GM21717 (cell line): Measurements from ENCODE around the gene SLC6A18.

Experiments
- ATAC-seq: cut with Tn5 transposase; IDR thresholded peaks from one replicate; pipeline ENCODE4 v1.9.1; 2021; ENCODE audit warnings: mild to moderate bottlenecking, moderate library complexity; ENCODE audit not compliant: unreplicated experiment

Gene SLC6A18, protein sequence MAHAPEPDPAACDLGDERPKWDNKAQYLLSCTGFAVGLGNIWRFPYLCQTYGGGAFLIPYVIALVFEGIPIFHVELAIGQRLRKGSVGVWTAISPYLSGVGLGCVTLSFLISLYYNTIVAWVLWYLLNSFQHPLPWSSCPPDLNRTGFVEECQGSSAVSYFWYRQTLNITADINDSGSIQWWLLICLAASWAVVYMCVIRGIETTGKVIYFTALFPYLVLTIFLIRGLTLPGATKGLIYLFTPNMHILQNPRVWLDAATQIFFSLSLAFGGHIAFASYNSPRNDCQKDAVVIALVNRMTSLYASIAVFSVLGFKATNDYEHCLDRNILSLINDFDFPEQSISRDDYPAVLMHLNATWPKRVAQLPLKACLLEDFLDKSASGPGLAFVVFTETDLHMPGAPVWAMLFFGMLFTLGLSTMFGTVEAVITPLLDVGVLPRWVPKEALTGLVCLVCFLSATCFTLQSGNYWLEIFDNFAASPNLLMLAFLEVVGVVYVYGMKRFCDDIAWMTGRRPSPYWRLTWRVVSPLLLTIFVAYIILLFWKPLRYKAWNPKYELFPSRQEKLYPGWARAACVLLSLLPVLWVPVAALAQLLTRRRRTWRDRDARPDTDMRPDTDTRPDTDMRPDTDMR

DNA sequence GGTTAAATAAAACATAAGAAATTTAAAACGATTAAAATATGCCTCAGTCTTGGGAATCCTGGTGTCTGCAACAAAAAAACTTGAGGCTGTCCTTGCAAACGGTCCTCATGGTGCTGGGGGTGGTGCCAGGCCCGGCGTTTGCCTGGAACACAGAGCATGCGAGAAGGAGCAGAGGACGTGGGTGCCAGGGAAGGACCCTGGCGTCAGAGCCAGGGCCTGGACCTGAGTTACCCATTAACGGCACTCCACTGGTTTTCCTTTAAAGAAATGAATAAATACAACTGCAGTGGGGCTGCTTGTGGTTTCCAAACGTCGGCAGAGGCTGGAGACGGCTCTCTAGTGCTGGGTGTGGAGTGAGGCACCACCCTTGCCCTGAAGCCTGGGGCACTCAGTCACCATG, at the start of gene SLC6A18:
TSS of gene SLC6A18 (plus strand) at position 301 of the 400 bp plus-strand sequence. CDS start at position 398, 97 bp downstream.
- no peak for ATAC-seq

DNA sequence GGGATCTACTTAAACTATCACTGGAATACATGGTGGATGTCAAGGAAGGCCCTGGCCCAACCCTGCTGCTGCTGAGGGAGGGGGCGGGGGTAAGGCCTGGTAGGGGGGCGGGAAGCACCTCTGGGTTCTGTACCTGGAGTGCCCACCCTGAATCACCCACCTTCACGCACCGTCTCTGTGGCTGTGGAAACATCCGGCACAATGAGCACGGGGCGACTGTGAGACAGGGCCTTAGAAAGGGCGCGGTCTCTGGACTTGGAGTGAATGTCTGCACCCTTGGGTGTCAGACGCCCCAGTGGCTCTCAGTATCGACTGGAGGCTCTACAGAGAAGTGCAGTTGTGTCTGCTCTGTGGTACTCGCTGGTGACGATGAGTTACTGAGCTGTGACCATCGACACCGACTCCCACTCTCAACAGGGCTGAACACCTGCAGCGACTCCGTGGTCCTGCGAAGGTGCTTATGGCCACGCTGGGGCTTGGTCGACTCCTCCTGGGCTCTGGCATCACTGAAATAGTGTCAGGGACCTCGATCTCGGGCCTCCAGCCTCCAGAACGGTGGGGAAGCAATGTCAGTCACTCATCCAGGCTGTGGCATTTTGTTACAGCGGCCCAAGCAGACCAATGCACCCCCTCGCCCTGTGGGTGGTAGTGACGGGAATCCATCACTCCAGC, 49.2 kb upstream of the SLC6A18 start:
- ATAC-seq: no peak

DNA sequence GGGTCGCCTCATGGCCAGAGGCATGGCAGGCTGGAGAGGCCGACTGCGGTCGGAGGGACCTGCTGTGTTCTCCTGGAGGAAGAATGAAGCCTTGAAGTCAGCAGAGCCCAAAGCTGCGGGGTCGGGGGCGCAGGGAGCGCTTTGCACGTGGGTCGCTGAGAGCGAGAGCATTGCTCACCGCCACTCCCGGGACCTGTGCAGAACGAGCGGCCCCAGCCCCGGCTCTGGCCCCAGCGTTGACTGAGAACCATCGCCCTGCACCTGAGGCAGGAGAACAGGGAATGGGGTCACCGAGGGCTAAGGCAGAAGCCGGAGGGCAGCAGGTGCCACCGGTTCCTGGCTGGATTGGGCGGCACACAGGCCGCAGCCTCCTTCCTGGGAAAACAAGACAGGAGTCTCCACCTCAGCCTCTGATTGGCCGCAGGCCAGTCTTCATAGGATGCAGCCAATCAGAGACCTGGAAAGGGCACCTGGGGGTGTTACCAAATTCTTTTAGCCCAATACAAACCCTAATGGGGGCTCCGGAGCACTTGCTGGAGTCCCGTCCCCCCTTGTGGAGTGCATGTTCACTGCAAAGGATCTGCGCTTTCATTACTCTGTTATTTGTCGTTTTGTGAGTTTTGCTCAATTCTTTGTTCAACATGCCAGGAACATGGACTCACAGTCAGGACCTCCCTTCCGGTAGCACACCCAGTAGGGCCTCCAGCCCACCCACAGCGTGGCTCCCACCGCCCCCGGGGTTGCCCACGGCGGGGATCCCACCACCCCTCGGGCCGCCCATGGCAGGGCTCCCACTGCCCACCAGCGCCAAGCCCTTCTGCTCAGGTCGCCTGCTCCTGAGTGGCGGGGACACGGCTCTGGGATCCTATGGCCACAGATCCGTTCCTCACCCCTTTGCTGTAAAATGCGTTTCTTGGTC, 48.4 kb upstream of the SLC6A18 start:
- no peak for ATAC-seq

DNA sequence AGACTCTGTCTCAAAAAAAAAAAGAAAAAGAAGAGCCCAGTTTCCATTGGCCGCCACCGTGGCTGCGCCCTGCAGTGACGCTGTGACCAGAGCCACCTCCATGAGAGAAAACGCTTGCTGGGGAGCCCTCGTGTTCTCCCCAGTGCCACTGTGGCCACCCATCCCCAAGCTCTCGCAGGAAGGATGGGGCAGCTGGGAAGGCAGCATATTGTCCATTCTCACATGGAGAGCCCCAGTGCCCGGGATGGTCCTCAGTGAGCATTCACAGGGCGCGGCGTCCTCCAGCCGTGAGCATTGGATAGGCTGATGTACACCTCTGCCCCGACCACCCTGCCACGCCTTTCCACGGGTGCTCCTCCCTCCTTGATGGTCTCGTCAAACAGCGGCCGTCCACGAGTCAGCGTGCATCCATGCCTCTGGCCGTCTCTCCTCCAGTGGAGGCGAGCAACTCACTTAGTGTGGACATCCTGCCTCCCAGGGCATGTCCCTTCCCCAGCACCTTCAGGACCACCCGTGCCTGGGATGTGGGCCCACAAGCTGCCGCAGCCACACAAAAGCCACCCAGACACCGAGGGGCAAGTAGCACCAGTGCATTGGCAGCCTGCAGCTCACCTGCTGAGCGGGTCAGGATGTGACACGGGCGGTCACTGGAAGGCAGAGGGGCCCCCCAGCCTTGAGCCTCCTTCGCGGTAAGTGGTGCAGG, 47.2 kb upstream of the SLC6A18 start:
- ATAC-seq: no peak

DNA sequence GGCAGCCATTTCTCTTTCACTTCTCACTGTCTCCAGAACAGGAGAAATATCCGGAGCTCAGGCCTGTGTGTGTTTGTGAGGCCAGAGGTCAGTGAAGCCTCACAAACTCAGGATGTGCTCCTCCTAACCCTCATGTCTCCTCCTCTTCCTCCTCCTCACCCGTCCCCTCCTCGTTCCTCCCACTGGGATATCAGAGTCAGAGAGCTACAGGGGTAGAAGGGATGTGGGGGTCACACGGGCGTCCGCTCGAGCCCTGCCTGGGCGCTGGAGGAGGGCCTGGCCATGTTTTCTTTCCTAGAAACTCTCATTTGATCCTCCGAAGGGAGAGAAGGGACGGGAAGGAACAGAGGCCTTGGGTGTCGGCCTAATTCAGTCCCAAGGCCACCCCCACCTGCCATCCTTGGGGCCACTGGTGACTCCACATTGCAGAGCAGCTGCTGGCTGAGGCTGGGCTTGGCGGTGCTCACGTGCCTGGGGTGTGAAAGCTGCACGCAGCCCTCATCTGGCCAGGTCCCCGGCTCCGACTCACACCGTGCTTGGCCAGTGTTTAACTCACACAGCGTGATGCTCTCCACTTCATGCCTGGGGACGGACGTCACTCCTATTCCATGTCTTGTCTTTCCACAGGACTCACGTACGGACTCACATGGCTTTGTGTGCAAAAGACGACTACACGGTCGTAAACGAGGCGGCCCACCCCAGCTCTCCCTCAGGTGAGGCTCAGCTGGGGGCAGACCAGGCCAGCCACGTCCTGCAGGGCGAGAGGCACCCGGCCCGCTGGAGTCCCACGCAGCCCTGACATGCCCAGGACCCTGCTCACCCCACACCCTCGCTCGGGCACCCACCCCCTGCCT, 46.4 kb upstream of the SLC6A18 start:
- ATAC-seq: no peak

DNA sequence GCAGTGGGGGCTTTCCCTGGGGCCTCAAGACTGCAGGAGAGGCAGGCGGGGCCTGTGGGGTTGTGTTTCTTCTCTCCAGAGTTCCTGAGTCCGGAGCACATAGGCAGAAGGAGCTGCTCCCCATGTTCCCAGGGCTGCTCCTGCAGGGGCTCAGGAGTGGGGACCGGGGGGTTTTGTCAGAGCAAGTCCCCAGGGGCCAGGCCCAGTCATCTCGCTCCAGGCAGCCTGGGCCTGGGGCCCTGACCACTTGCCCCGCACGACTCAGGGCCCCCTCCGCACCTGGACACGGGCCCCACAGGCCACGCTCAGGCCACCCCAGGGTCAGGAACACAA, 45.8 kb upstream of the SLC6A18 start:
- no peak for ATAC-seq

DNA sequence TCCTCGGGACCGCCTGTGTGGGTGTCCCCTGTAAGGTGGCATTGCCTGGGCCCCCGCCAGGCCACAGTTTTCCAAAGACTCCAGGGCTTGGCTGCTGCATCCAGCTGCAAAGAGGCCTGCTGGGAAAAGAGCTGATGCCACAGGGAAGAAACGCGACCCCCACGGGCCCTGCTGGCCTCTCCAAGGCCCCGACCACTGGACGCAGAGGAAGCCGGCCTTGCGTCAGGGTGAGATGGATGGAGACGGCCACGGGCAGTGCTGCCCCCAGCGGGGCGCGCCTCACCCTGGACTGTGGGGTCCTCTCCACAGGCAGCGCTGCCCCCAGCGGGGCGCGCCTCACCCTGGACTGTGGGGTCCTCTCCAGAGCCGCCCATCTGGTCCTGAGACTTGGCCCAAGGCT, 45.1 kb upstream of the SLC6A18 start:
- no peak for ATAC-seq

DNA sequence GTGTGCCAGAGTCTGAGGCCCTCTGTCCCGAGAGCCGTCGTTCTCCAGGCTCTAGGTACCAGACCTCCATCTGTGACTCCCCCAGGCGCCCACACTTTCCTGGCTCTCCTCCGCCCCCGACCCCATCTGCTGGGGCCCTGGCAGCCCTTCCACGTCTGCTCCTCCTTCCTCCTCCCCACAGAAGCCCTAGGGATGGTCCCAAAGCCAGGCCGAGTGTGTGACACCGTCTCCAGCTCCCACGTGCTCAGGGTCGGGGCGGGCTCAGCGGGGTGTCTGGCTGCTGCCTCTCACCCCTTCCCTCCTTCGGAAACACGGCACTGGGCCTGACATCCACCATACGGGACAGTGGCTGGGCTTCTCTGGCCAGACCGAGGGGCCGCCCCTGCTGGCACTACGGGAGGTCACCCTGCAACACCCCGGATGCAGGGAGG, 44.3 kb upstream of the SLC6A18 start:
- ATAC-seq: no peak

DNA sequence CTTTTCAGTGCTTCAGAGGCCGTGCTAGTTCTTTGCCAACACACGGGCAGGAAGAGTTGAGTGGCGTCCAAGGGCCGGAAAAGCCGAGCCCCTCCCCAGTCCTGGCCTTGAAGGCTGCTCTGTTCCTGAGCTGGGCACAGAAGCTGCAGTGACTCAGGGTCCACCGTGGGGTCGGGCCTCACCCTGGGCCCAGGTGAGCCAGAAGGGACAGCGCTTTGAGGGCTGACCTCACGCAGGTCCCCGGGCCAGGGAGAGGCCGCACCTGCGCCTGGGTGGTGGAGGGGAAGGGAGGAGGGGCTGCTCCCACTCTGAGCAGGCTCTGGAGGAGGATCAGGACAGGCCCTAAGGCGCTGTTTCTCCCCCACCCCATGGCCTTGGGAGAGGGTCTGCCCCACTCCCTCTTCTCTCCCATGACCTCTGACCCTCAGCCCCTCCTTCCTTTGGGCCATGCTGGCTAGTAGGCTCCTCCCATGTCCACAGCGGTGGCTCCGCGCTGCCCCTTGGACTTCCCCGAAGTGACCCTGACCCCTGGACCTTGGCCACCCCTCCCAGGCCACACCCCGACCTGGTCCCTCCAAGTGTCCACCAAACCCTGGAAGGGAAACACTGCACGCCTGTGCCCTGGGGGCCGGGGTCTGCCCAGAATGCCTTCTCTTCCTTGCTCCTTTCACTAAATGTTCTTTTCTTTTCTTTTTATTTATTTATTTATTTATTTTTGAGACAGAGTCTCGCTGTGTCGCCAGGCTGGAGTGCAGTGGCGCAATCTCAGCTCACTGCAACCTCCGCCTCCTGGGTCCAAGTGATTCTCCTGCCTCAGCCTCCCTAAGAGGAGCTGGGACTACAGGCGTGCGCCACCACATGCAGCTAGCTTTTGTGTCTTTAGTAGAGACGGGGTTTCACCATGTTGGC, 43.5 kb upstream of the SLC6A18 start:
- no peak for ATAC-seq

DNA sequence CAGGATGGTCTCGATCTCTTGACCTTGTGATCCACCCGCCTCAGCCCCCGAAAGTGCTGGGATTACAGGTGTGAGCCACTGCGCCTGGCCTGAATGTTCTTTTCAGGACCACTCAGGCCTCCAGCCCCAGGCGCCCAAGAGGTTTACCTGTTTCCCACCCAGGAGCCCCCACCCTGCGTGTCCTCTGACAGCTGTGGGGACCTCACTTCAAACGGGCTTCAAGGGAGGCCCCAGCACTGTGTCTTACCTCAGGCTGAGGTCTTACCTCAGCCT, 42.9 kb upstream of the SLC6A18 start:
- no peak for ATAC-seq

DNA sequence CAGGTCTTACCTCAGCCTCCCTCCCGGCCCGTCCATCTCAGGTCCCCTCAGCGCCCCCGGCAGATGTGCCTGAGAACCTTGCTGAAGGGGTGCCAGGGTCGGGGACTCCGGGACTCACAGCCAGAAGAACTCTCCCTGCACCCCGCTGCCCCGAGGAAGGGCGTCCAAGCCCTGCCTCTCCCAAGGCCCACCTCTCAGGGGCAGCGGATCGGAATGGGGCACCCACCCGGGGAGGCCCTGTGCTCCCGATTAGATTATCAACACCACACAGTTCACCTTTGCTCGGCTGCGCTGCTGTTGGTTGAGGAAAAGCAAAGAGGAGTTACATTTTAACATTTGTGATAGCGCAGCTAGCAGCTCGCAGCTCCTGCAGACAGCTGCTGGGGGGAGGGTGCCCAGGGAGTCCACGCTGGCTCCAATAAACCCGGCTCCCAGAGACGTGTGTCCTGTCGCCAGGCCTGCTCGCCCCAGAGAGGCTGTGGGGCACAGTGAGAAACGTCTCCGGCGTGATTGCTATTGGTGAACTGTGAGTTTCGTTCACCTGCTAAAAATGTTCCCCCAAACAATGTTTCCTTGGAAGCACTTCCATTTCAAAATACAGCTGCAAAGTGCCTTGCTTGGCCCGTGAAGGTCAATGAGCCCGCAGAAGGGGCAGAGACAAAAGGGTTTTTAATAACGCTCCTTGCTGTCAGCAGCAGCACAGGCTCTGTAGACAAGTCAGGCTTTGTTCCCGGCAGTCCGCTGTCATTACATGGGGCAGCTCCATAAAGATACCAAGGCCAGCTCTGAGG, 42.4 kb upstream of the SLC6A18 start:
- ATAC-seq: no peak

DNA sequence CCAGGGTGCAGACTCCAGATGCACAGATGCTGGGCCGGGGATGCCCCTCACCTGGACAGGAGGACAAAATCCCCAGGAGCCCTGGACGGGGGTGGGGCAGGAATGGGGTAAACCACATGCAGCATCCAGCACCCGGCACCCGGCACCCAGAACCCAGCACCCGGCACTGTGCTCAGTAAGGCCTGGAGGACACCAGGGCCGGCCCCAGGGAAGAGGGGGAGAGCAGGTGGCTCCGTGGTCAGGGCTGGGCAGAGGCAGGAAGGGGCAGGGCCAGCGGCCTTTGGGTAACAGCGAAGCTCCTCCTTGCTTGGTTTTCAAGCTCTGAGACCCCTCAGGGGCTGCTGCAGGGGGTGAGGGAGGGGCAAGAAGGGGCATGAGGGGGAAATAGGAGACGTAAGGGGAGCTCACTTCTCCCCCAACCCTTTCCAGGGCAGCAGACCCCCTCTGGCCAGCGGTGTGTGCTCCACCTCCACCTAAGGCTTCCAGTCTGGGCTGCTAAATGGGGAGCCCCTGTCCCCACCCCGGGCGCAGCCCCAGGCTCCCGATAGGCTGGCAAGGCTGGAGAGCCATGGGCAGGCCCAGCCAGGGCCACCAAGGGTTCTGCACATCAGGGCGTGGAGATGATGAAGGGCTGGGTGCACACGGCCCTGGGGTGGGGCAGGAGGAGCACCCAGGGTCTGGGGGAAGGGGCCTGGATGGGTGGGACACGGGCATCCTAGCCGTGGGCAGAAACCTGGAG, 41.6 kb upstream of the SLC6A18 start:
- ATAC-seq: no peak

DNA sequence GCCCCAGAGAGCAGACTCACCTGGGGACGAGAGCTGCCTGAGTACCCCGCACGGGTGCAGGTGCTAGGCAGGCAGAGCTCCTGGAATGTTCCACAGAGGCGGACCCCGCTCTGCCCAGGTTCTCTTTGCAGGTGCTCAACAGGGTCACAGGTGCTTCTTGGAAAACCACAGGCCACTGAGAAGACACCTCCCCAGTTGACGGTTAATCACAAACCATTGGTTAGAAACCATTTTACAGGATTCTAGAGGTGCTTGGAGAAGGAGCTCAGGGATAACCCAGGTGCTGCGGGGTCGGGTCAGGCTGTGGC, 41.1 kb upstream of the SLC6A18 start:
- no peak for ATAC-seq

DNA sequence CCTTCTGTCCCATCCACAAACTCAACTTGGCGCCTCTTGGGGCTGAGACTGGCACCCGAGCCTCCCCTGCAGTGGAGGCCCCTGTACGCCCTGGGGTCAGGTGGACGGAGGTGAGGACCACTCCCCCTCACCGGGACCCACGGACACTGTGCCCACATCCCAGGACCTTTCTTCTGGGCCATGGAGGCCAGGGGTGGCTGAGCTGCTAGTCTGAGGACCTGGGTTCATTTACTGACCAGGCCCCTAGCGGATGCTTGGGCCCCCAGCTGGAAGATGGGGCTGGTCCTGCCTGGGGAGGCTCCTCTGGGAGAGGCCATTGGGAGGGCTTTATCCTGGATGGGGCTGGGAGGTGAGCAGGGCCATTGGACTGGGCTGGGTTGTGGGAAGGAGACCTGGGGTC, 40.7 kb upstream of the SLC6A18 start:
- ATAC-seq: no peak

DNA sequence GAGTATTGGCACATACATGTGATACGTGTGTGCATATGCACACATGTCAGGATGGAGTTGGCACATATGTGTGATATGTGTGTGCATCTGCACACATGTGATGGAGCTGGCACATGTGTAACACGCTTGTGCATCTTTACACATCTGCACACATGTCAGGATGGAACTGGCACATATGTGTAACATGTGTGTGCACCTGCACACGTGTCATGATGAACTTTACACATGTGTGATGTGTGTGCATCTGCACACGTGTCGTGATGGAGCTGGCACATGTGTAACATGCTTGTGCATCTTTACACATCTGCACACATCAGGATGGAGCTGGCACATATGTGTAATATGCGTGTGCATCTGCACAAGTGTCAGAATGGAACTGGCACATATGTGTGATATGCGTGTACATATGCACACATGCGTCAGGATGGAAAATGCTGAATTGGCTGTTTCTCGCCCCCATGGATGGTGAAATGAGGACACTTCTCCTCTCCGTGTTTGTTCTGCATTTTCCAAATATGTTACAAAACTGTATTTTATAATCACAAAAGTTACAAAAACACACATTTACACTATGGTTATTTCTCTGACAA, 40.0 kb upstream of the SLC6A18 start:
- ATAC-seq: no peak

DNA sequence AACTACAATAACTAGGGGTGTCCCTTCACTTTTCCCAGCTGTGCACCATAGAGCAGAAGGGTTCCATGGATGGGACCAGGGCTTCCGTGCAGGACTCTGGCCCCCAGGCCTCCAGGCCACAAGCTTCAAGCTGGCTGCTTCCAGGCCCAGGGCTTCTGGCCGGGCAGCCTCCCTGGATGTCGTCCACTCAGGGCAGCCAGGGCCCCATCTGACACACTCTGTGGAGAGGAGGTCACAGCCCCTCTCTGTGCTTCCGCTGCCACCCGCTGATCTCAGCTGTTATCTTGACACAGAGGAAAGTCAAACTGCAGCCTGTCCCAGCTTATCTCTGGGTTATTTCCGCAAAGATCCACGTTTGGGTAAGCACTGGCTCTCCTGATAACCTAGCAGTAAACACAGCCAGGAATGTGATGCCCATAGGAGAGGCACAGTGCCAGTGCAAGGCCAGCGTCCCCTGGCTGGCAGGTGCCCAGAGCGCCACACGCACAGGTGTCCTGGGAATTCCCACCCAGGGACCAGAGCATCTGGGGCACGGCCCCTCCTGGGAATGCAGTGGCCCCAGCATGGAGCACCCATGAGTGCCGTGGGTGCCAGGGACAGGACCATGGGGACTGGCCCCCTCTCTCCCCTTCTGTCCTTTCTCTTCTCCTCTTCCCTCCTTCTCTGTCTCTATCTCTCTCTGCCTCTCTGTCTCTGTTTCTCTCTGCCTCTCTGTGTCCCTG, 39.4 kb upstream of the SLC6A18 start:
- ATAC-seq: no peak
